HCT116 (cell line): ENCODE results near the gene TMC6. TPM values are rescaled to one million over a fixed set of nuclear protein-coding genes. Genes with fewer than 3 reads are reported as not detected.

Experiments
- ATAC-seq: fragments of 200-7000 bp; cut with Tn5 transposase; 2 replicates; pipeline ENCODE4 v1.9.1; 2020; ENCODE audit warnings: mild to moderate bottlenecking, moderate library complexity
- BruUV-seq: library from RNA; stranded (reverse); fragments of 400-500 nt; replicated peaks from 2 replicates; lab custom pipeline; 2021; lab: Mats Ljungman, UMichigan
- CTCF ChIA-PET: fragments of 300-600 bp; sonication (Branson Sonifier 250); formaldehyde crosslinking; loops from one replicate; lab custom pipeline; 2021; ENCODE audit warnings: antibody characterized with exemption; lab: Charles Lee
- POLR2A ChIA-PET: fragments of 300-600, 350-600 bp; sonication (Branson Sonifier 250); formaldehyde crosslinking; loops from one replicate; lab custom pipeline; 2021; ENCODE audit warnings: antibody characterized with exemption; lab: Charles Lee
- RAD21 ChIA-PET, 2 experiments: fragments of 300-600 bp; sonication (Branson Sonifier 250); formaldehyde crosslinking; loops; one replicate each; lab custom pipeline; 2023; ENCODE audit warnings: low total read pairs in 2 of 2; ENCODE audit not compliant: uncharacterized antibody in 2 of 2, unreplicated experiment in 2 of 2, low non-redundant PET in 1 of 2; lab: Charles Lee
- DNase-seq: peaks from one replicate; pipeline ENCODE4 v3.0.0-alpha.2; 2010; ENCODE audit warnings: low read depth, low spot score
- H2AFZ ChIP-seq: fragments of 200-600 bp; shearing (Covaris generic), sonication (generic); 2 replicates; pipeline ENCODE4 v1.6.1; 2017; ENCODE audit warnings: low read depth, mixed run types, mixed read lengths, antibody characterized with exemption, low read length; ENCODE audit not compliant: poor library complexity, severe bottlenecking
- H3K27ac ChIP-seq: 2 replicates; pipeline ENCODE4 v1.5.1; 2012; ENCODE audit warnings: low read depth, low read length
- H3K27me3 ChIP-seq: fragments of 200-600 bp; sonication (generic); 2 replicates; pipeline ENCODE4 v1.6.1; 2016; ENCODE audit warnings: mixed run types, low read length, mixed read lengths; ENCODE audit not compliant: insufficient read depth
- H3K36me3 ChIP-seq, 2 experiments: fragments of 200-500 bp in 1 of 2; fragments of 200-600 bp in 1 of 2; sonication (Bioruptor generic) in 1 of 2; sonication (generic) in 1 of 2; 2 replicates each; pipeline versions ENCODE4 v1.5.1 to v1.6.1; 2014 to 2016; ENCODE audit warnings: low read length in 2 of 2, inconsistent platforms in 1 of 2, mixed read lengths in 1 of 2, mixed run types in 1 of 2; ENCODE audit not compliant: insufficient read depth in 2 of 2, control insufficient read depth in 1 of 2
- H3K4me1 ChIP-seq, 2 experiments: fragments of 200-600 bp in 1 of 2; sonication (generic) in 1 of 2; 2 replicates each; pipeline versions ENCODE4 v1.5.1 to v1.6.1; 2012 to 2017; ENCODE audit warnings: low read length in 2 of 2, inconsistent platforms in 1 of 2, mild to moderate bottlenecking in 1 of 2, mixed read lengths in 1 of 2, mixed run types in 1 of 2, moderate library complexity in 1 of 2; ENCODE audit not compliant: insufficient read depth in 2 of 2, control insufficient read depth in 1 of 2
- H3K4me2 ChIP-seq: fragments of 200-600 bp; sonication (generic); 2 replicates; pipeline ENCODE4 v1.6.1; 2017; ENCODE audit warnings: mixed run types, low read length, mixed read lengths
- H3K4me3 ChIP-seq, 2 experiments: fragments of 200-600 bp in 1 of 2; sonication (generic) in 1 of 2; replicated peaks in 1 of 2; 2 replicates each; pipeline ENCODE4 v1.5.1; 2011 to 2016; ENCODE audit warnings: low read length in 2 of 2, control low read depth in 1 of 2, low read depth in 1 of 2, mild to moderate bottlenecking in 1 of 2, mixed read lengths in 1 of 2, mixed run types in 1 of 2
- H3K79me2 ChIP-seq: fragments of 200-600 bp; sonication (generic); 2 replicates; pipeline ENCODE4 v1.6.1; 2017; ENCODE audit warnings: mild to moderate bottlenecking, mixed run types, low read length, moderate library complexity, mixed read lengths; ENCODE audit not compliant: insufficient read depth
- H3K9ac ChIP-seq: fragments of 200-600 bp; sonication (generic); 2 replicates; pipeline ENCODE4 v1.6.1; 2016; ENCODE audit warnings: low read length, mixed read lengths
- H3K9me2 ChIP-seq: fragments of 200-600 bp; sonication (generic), shearing (Covaris generic); 2 replicates; pipeline ENCODE4 v1.6.1; 2017; ENCODE audit warnings: mixed run types, mild to moderate bottlenecking, moderate library complexity; ENCODE audit not compliant: insufficient read depth
- H3K9me3 ChIP-seq, 2 experiments: fragments of 200-500 bp in 1 of 2; fragments of 200-600 bp in 1 of 2; sonication (Bioruptor generic) in 1 of 2; sonication (generic) in 1 of 2; 2 replicates each; pipeline ENCODE4 v1.6.1; 2014 to 2017; ENCODE audit warnings: low read length in 2 of 2, mixed read lengths in 2 of 2, inconsistent platforms in 1 of 2, low read depth in 1 of 2, mild to moderate bottlenecking in 1 of 2, mixed run types in 1 of 2, moderate library complexity in 1 of 2; ENCODE audit not compliant: control insufficient read depth in 1 of 2, insufficient read depth in 1 of 2
- H4K20me1 ChIP-seq: fragments of 200-600 bp; sonication (generic), shearing (Covaris generic); 2 replicates; pipeline ENCODE4 v1.6.1; 2017; ENCODE audit warnings: mixed run types, mild to moderate bottlenecking, moderate library complexity; ENCODE audit not compliant: insufficient read depth
- CBX3 ChIP-seq: IDR thresholded peaks from 2 replicates; pipeline ENCODE4 v1.6.1; 2012; ENCODE audit warnings: low read depth
- CEBPB ChIP-seq: IDR thresholded peaks from 2 replicates; pipeline ENCODE4 v1.6.1; 2012; ENCODE audit warnings: low read depth
- CTCF ChIP-seq, 3 experiments: fragments of 200-600 bp in 1 of 3; sonication (generic) in 1 of 3; IDR thresholded peaks in 2 of 3; conservative IDR thresholded peaks in 1 of 3; 2 replicates each; pipeline ENCODE4 v1.5.1; 2012 to 2017; ENCODE audit warnings: low read depth in 2 of 3, low read length in 2 of 3, antibody characterized with exemption in 1 of 3, borderline replicate concordance in 1 of 3, control low read depth in 1 of 3, mild to moderate bottlenecking in 1 of 3, mixed read lengths in 1 of 3, mixed run types in 1 of 3, moderate library complexity in 1 of 3; ENCODE audit not compliant: insufficient read depth in 1 of 3
- EZH2 ChIP-seq: fragments of 200-600 bp; sonication (generic); IDR thresholded peaks from 2 replicates; pipeline ENCODE4 v1.6.1; 2017; ENCODE audit warnings: antibody characterized with exemption, mixed run types
- EZH2phosphoT487 ChIP-seq: fragments of 200-600 bp; IDR thresholded peaks from 2 replicates; pipeline ENCODE4 v1.6.1; 2018; ENCODE audit warnings: antibody characterized with exemption, borderline replicate concordance
- FOSL1 ChIP-seq: IDR thresholded peaks from 2 replicates; pipeline ENCODE4 v1.6.1; 2012; ENCODE audit warnings: low read depth
- JUND ChIP-seq: IDR thresholded peaks from 2 replicates; pipeline ENCODE4 v1.6.1; 2012
- MAX ChIP-seq: IDR thresholded peaks from 2 replicates; pipeline ENCODE4 v1.6.1; 2012
- POLR2AphosphoS5 ChIP-seq: IDR thresholded peaks from 2 replicates; pipeline ENCODE4 v1.6.1; 2011; ENCODE audit warnings: mild to moderate bottlenecking, low read depth, low read length, moderate library complexity
- RAD21 ChIP-seq: IDR thresholded peaks from 2 replicates; pipeline ENCODE4 v1.6.1; 2012; ENCODE audit warnings: low read depth, mild to moderate bottlenecking
- REST ChIP-seq: IDR thresholded peaks from 2 replicates; pipeline ENCODE4 v1.6.1; 2012; ENCODE audit warnings: low read depth
- SRF ChIP-seq: IDR thresholded peaks from 2 replicates; pipeline ENCODE4 v1.6.1; 2012; ENCODE audit warnings: low read depth
- YY1 ChIP-seq: IDR thresholded peaks from 2 replicates; pipeline ENCODE4 v1.6.1; 2011; ENCODE audit warnings: low read length, low read depth, moderate library complexity, mild to moderate bottlenecking; ENCODE audit not compliant: insufficient replicate concordance; ENCODE audit errors: extremely low read depth
- intact Hi-C: fragments of 100-400 bp; cut with micrococcal nuclease; formaldehyde crosslinking; loops from 2 replicates; pipeline ENCODE4 v1.10.0; 2022
- total RNA-seq: library from RNA; stranded (reverse); gene quantifications from one replicate; pipeline ENCODE4 v1.2.1, GENCODE V29; 2021; ENCODE audit not compliant: unreplicated experiment
- TF ChIP-seq, protein P1 (sequence below): IDR thresholded peaks from 2 replicates; pipeline ENCODE4 v1.6.1; 2012

TMC6 gene
- total RNA-seq, 1 experiment from 2014 or later: 142 TPM

DNA sequence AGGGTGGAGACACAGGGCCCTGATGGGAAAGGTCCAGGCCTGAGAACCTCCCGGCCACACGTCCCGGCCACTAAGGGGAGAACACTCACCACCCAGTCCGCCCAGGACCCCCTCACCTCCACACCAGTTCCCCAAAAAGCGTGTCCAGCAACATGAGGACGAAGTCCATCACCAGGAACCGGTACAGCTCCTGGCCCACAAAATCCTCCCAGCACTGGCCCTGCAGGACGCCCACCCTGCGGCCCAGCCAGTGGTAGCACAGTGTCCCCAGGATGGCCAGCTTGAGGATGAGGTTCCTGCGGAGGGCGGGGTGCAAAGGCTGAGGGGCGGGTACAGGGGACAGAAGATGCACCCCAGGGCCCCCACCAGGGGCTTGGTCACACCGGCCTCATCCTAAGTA lies 8.0 kb downstream of the TMC6 start (continued):
- TF ChIP-seq CEBPB (no peak), EZH2 (no peak), FOSL1 (no peak), MAX (no peak), CTCF (IDR thresholded peaks at IDR 0.05 in 2 of 3, conservative IDR thresholded peaks at IDR 0.05 in 1 of 3; ENCODE audit: borderline replicate concordance in 1 of 3, insufficient read depth in 1 of 3, low read depth in 2 of 3, low read length in 2 of 3) (no peak), EZH2phosphoT487 (no peak), JUND (no peak), CBX3 (no peak), POLR2AphosphoS5 (no peak)

GRCh38 chr17:78118801-78119241 lies 9.7 kb downstream of the TMC6 start:
- BruUV-seq: no TSS peak
- CTCF ChIA-PET: interaction anchor here (0.8 to 1.4 kb wide), 2 partner anchors 33 to 133 kb away, joined by 3 read pairs; no protein-coding TSS in a partner anchor
- no peak for TF ChIP-seq RAD21
- TF ChIP-seq POLR2AphosphoS5: no peak
- TF ChIP-seq, protein P1, sequence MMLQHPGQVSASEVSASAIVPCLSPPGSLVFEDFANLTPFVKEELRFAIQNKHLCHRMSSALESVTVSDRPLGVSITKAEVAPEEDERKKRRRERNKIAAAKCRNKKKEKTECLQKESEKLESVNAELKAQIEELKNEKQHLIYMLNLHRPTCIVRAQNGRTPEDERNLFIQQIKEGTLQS: no peak
- no peak for TF ChIP-seq YY1
- TF ChIP-seq REST: no peak
- TF ChIP-seq JUND: no peak
- no peak for TF ChIP-seq FOSL1
- TF ChIP-seq SRF: no peak
- TF ChIP-seq, all 23 proteins: peak for 0
- Histone ChIP-seq H4K20me1 (no peaks in the 10 kb centered on the region), H3K27ac (no peak overlapping the region), H3K36me3 (peaks cover 5 to 23% of the 10 kb centered on the region in 2 experiments; a peak in 3 of 4 replicates), H3K9me3 (no peaks in the 10 kb centered on the region), H3K9me2 (no peaks in the 10 kb centered on the region), H3K9ac (no peak overlapping the region), H3K4me3 (no peak overlapping the region), H3K27me3 (no peaks in the 10 kb centered on the region), H2AFZ (no peak overlapping the region), H3K79me2 (no peaks in the 10 kb centered on the region), H3K4me2 (no peak overlapping the region), H3K4me1 (no peaks in the 10 kb centered on the region)
- ChIA-PET RAD21 (no interaction called here), POLR2A (interaction anchor here (1.6 kb wide), 1 partner anchor 9 kb away, joined by 5 read pairs; the partner anchor contains the start of gene TMC6)
- DNase-seq (no peak), ATAC-seq (no peak)
- intact Hi-C loops: loop anchor here (10.0 kb wide), 1 partner anchor 306 kb away; no protein-coding TSS in a partner anchor
